ENCODE results near the gene MAIP1.

The MAIP1 gene

GRCh38 chr2:199994371-199994770 is 39.0 kb downstream of the MAIP1 start:
- DNase-seq: no peak

GRCh38 chr2:199994896-199995295 is 39.5 kb downstream of the MAIP1 start:
- no peak for DNase-seq

- no peak for DNase-seq
These were observed 41.9 kb downstream of the MAIP1 start for GRCh38 chr2:199997296-199997695.

GRCh38 chr2:199999166-199999565 is 43.8 kb downstream of the MAIP1 start:
- no peak for DNase-seq

- no peak for DNase-seq
These were observed 45.2 kb downstream of the MAIP1 start for GRCh38 chr2:200000444-200001163.

GRCh38 chr2:200003444-200003843 is 48.1 kb downstream of the MAIP1 start:
- no peak for DNase-seq

GRCh38 chr2:200005675-200006074 is 50.3 kb downstream of the MAIP1 start:
- DNase-seq: no peak

- no peak for DNase-seq
These were observed 51.9 kb downstream of the MAIP1 start for GRCh38 chr2:200007306-200007705.

- DNase-seq: no peak
These were observed 57.0 kb downstream of the MAIP1 start for GRCh38 chr2:200012401-200012800.
